SK-N-MC (cell line): ENCODE measurements around the gene ZNF775.
A peak's percentile ranks its signal among the peaks of the same experiment; 100 is the strongest.

ENCODE experiments used
- DNase-seq: peaks from one replicate; pipeline ENCODE4 v3.0.0-alpha.2; 2011; ENCODE audit warnings: low read depth, low spot score
- H3K27ac ChIP-seq: fragments of 200-600 bp; sonication (generic); 2 replicates; pipeline ENCODE4 v1.5.1; 2016; ENCODE audit warnings: mixed run types
- H3K36me3 ChIP-seq: fragments of 200-600 bp; sonication (generic); 2 replicates; pipeline ENCODE4 v1.6.1; 2017; ENCODE audit warnings: antibody characterized with exemption, low read length, mixed read lengths; ENCODE audit not compliant: insufficient read depth
- H3K4me3 ChIP-seq: fragments of 200-600 bp; sonication (generic); 2 replicates; pipeline ENCODE4 v1.5.1; 2016
- H3K9ac ChIP-seq: fragments of 200-600 bp; sonication (generic); 2 replicates; pipeline ENCODE4 v1.8.0; 2017; ENCODE audit warnings: mixed run types, mixed read lengths; ENCODE audit not compliant: insufficient read length
- H3K9me3 ChIP-seq: fragments of 200-600 bp; sonication (generic); 2 replicates; pipeline ENCODE4 v1.6.1; 2017; ENCODE audit warnings: low read depth, mild to moderate bottlenecking, antibody characterized with exemption, low read length, moderate library complexity, mixed read lengths
- EZH2 ChIP-seq: fragments of 200-600 bp; sonication (generic); IDR thresholded peaks from one replicate; pipeline ENCODE4 v1.6.1; 2017; ENCODE audit warnings: antibody characterized with exemption
- FOXP2 ChIP-seq: optimal IDR thresholded peaks from 2 replicates; pipeline ENCODE3; 2011; ENCODE audit warnings: mild to moderate bottlenecking, moderate library complexity; ENCODE audit not compliant: insufficient read depth; ENCODE audit errors: extremely low read length, control extremely low read depth
- POLR2AphosphoS5 ChIP-seq: IDR thresholded peaks from 2 replicates; pipeline ENCODE4 v1.6.1; 2012; ENCODE audit warnings: mild to moderate bottlenecking, low read depth, low read length, borderline replicate concordance

The ZNF775 gene

GRCh38 chr7:150378853-150379440 lies at the start of gene ZNF775:
TSS of gene ZNF775 (plus strand) at chr7:150379330. CDS start at chr7:150388471, 9,141 bp downstream.
- peak within 1 kb of the TSS; percentile 91 for H3K9ac ChIP-seq
- peak within 1 kb of the TSS; percentile 46; the same call in 1 of the 2 replicates for H3K27ac ChIP-seq
- H3K36me3 ChIP-seq: no peaks in the 10 kb centered on the region
- peak within 1 kb of the TSS; percentile 96 for H3K4me3 ChIP-seq
- H3K9me3 ChIP-seq: no peaks in the 10 kb centered on the region
- no peak for DNase-seq
- peak; percentile 90 for TF ChIP-seq POLR2AphosphoS5
- TF ChIP-seq FOXP2: no peak

- Histone ChIP-seq H3K4me3 (no peak overlapping the region), H3K36me3 (peaks cover 55% of the 10 kb centered on the region), H3K27ac (no peak overlapping the region), H3K9ac (no peak overlapping the region), H3K9me3 (no peaks in the 10 kb centered on the region)
- TF ChIP-seq EZH2: no peak
- no peak for TF ChIP-seq POLR2AphosphoS5
- TF ChIP-seq FOXP2: no peak
- DNase-seq: no peak
Measured at GRCh38 chr7:150329331-150330120, 49.6 kb upstream of the ZNF775 start.

GRCh38 chr7:150330211-150330885 lies 48.8 kb upstream of the ZNF775 start:
- no peaks in the 10 kb centered on the region for H3K9me3 ChIP-seq
- peaks cover 50% of the 10 kb centered on the region for H3K36me3 ChIP-seq
- no peak overlapping the region for H3K4me3 ChIP-seq
- no peak overlapping the region for H3K27ac ChIP-seq
- no peak for TF ChIP-seq EZH2
- H3K9ac ChIP-seq: no peak overlapping the region
- DNase-seq: no peak

DNA sequence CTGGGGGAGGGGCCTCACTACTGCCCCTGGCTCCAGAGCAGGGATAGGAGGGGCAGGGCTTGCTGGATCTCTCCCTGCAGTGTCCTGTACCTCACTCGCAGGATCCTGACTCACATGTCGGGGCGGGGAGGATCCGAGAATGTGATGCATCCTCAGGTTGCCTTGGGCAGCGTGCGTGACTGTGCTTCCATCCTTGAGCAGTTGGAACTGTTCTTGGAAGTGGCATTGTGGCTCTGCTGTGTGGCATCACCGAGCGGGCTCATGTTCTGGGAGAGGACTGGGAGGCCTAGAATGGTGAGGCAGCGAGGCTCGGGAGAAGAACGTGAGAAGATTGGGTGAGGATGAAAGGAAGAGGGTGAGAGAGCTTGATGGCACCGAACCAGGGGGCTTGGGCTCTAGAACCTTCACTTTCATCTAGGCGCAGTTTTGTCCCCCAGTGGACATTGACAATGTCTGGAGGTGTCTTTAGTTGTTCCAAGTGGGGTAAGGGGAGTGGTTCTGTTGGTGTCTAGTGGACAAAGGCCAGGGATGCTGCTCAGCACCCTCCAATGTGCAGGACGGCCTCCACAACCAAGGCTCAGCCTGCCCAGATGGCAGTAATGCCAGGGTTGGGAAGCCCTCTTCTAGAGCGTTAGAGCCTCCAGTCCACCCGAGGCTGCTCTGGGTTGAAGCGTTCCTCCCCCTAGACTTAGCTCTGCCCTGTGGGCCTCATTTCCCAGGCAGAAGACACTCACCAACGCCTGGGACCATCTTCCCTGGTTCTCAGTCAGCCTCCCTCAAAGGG lies 46.1 kb upstream of the ZNF775 start:
- no peak overlapping the region for H3K9ac ChIP-seq
- H3K9me3 ChIP-seq: no peaks in the 10 kb centered on the region
- H3K4me3 ChIP-seq: no peak overlapping the region
- TF ChIP-seq POLR2AphosphoS5: no peak
- no peak for TF ChIP-seq FOXP2
- no peak for TF ChIP-seq EZH2
- peaks cover 23% of the 10 kb centered on the region for H3K36me3 ChIP-seq
- no peak overlapping the region for H3K27ac ChIP-seq
- no peak for DNase-seq

- no peak for TF ChIP-seq POLR2AphosphoS5
- Histone ChIP-seq H3K36me3 (peaks cover 17% of the 10 kb centered on the region; the same call in 1 of the 2 replicates), H3K27ac (no peak overlapping the region), H3K9ac (no peak overlapping the region), H3K9me3 (no peaks in the 10 kb centered on the region), H3K4me3 (no peak overlapping the region)
- no peak for DNase-seq
Measured at GRCh38 chr7:150333659-150334058, 45.5 kb upstream of the ZNF775 start.

GRCh38 chr7:150334108-150334507 lies 45.0 kb upstream of the ZNF775 start:
- Histone ChIP-seq H3K9ac (no peak overlapping the region), H3K36me3 (peaks cover 12% of the 10 kb centered on the region; the same call in 1 of the 2 replicates), H3K27ac (no peak overlapping the region), H3K9me3 (no peaks in the 10 kb centered on the region), H3K4me3 (no peak overlapping the region)
- DNase-seq: no peak
- TF ChIP-seq POLR2AphosphoS5: no peak
- no peak for TF ChIP-seq FOXP2
- TF ChIP-seq EZH2: no peak

DNA sequence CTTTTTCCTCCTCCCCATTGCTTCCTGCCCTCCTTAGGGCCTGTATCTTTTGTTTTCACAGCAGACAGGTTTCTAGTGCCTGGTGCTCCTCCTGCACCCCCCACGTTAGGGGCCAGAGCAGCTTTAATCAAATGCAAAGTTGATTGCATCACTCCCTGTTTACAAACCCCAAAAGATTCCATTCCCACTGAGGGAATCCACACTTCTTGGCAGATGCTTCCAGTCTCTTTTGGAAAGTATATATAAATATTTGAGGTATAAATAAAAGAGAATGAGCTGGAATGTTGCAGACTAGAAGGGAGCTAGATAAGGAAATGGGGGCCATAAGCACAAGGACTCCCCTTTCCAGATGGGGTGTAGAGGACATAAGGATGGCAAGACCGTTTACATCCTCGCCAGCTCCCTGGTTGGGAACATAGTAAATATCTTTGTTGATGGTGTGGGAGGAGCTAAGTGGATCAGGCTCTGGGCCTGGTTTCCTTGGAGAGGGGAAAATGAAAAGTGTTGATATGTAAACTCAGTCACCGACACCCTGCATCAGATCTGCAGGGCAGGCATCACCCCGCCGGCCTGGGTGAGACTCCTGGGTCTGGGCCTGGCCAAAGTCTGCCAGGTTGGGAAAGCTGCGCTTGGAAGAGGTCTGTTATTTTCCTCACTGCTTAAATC lies 43.9 kb upstream of the ZNF775 start:
- Histone ChIP-seq H3K9me3 (no peaks in the 10 kb centered on the region), H3K9ac (no peak overlapping the region), H3K4me3 (no peak overlapping the region), H3K27ac (peak overlapping the region; percentile 30; the same call in 1 of the 2 replicates), H3K36me3 (peaks cover under 1% of the 10 kb centered on the region; the same call in 1 of the 2 replicates)
- no peak for TF ChIP-seq POLR2AphosphoS5
- no peak for TF ChIP-seq FOXP2
- no peak for TF ChIP-seq EZH2
- no peak for DNase-seq
